NB4 (cell line): ENCODE measurements around the gene SETDB1.

Source experiments
- DNase-seq: peaks from one replicate; pipeline ENCODE4 v3.0.0; 2010; ENCODE audit warnings: low read depth
- H3K4me3 ChIP-seq: one replicate; pipeline ENCODE4 v1.5.1; 2011; ENCODE audit warnings: mild to moderate bottlenecking, low read depth, low read length, moderate library complexity
- CTCF ChIP-seq: IDR thresholded peaks from one replicate; pipeline ENCODE4 v1.5.1; 2012; ENCODE audit warnings: low read depth, low read length
- MAX ChIP-seq: IDR thresholded peaks from 2 replicates; pipeline ENCODE4 v1.6.1; 2011; ENCODE audit warnings: low read depth, low read length
- MYC ChIP-seq: IDR thresholded peaks from 2 replicates; pipeline ENCODE4 v1.6.1; 2011; ENCODE audit warnings: low read depth, low read length
- POLR2A ChIP-seq: IDR thresholded peaks from 2 replicates; pipeline ENCODE4 v1.6.1; 2011; ENCODE audit warnings: mild to moderate bottlenecking; ENCODE audit not compliant: insufficient read length; ENCODE audit errors: extremely low read depth

SETDB1 gene

GRCh38 chr1:150995896-150996295 lies 69.7 kb downstream of the SETDB1 start:
- TF ChIP-seq CTCF = peak; percentile 62
- no peak for TF ChIP-seq POLR2A
- no peak for TF ChIP-seq MAX
- H3K4me3 ChIP-seq = no peak overlapping the region
- no peak for DNase-seq

GRCh38 chr1:150997126-150997872 lies 71.1 kb downstream of the SETDB1 start:
- no peak for DNase-seq
- TF ChIP-seq POLR2A = no peak
- no peak for TF ChIP-seq MYC
- no peak for TF ChIP-seq CTCF
- no peak for TF ChIP-seq MAX
- no peak overlapping the region for H3K4me3 ChIP-seq

GRCh38 chr1:150997949-150998348 lies 71.8 kb downstream of the SETDB1 start:
- TF ChIP-seq MAX (no peak), MYC (no peak), POLR2A (no peak), CTCF (no peak)
- no peak for DNase-seq
- no peak overlapping the region for H3K4me3 ChIP-seq

GRCh38 chr1:150999051-150999674 lies 73.0 kb downstream of the SETDB1 start:
- no peak overlapping the region for H3K4me3 ChIP-seq
- TF ChIP-seq POLR2A (no peak), MYC (no peak), CTCF (no peak), MAX (no peak)
- DNase-seq = no peak

- TF ChIP-seq MYC (no peak), CTCF (no peak), POLR2A (no peak), MAX (no peak)
- H3K4me3 ChIP-seq = no peak overlapping the region
- no peak for DNase-seq
Observed at GRCh38 chr1:150999926-151000325, 73.8 kb downstream of the SETDB1 start.
